H9 (cell line): ENCODE results near the gene KDM2B. TPM values are rescaled to one million over a fixed set of nuclear protein-coding genes. Genes with fewer than 3 reads are reported as not detected.

Source experiments
- DNase-seq: peaks from one replicate; pipeline ENCODE4 v3.0.0-alpha.2; 2017
- H2AFZ ChIP-seq: one replicate; pipeline ENCODE4 v1.6.1; 2013; ENCODE audit warnings: mild to moderate bottlenecking, low read length, control low read depth, moderate library complexity
- H2AK5ac ChIP-seq: 2 replicates; pipeline ENCODE4 v1.6.1; 2013; ENCODE audit warnings: low read length, control low read depth, mixed read lengths; ENCODE audit not compliant: insufficient read length
- H2BK120ac ChIP-seq: one replicate; pipeline ENCODE4 v1.6.1; 2013; ENCODE audit warnings: low read depth, mild to moderate bottlenecking, low read length, control low read depth, inconsistent platforms; ENCODE audit not compliant: poor library complexity, severe bottlenecking
- H2BK12ac ChIP-seq: 2 replicates; pipeline ENCODE4 v1.6.1; 2013; ENCODE audit warnings: low read length, control low read depth, mixed read lengths, low read depth; ENCODE audit not compliant: insufficient read length
- H2BK15ac ChIP-seq: 2 replicates; pipeline ENCODE4 v1.6.1; 2013; ENCODE audit warnings: low read depth, low read length, control low read depth
- H2BK20ac ChIP-seq: one replicate; pipeline ENCODE4 v1.6.1; 2013; ENCODE audit warnings: low read depth, mild to moderate bottlenecking, low read length, control low read depth, inconsistent platforms; ENCODE audit not compliant: poor library complexity, severe bottlenecking
- H2BK5ac ChIP-seq: 2 replicates; pipeline ENCODE4 v1.6.1; 2013; ENCODE audit warnings: low read length, control low read depth, mixed read lengths; ENCODE audit not compliant: insufficient read length
- H3K14ac ChIP-seq: 2 replicates; pipeline ENCODE4 v1.6.1; 2013; ENCODE audit warnings: low read length, control low read depth; ENCODE audit not compliant: insufficient read depth
- H3K18ac ChIP-seq: 2 replicates; pipeline ENCODE4 v1.6.1; 2013; ENCODE audit warnings: low read depth, mild to moderate bottlenecking, mixed read lengths, low read length, control low read depth; ENCODE audit not compliant: insufficient read length
- H3K23ac ChIP-seq: 2 replicates; pipeline ENCODE4 v1.6.1; 2013; ENCODE audit warnings: low read length, control low read depth, mixed read lengths, low read depth; ENCODE audit not compliant: insufficient read length
- H3K23me2 ChIP-seq: 2 replicates; pipeline ENCODE4 v1.6.1; 2013; ENCODE audit warnings: low read depth, mild to moderate bottlenecking, mixed read lengths, low read length, control low read depth; ENCODE audit not compliant: insufficient read length, poor library complexity, severe bottlenecking
- H3K27ac ChIP-seq: 2 replicates; pipeline ENCODE4 v1.5.1; 2013; ENCODE audit warnings: low read length, control low read depth, mixed read lengths, low read depth; ENCODE audit not compliant: insufficient read length
- H3K27me3 ChIP-seq: 2 replicates; pipeline ENCODE4 v1.6.1; 2013; ENCODE audit warnings: low read length, control low read depth, inconsistent platforms; ENCODE audit not compliant: insufficient read depth
- H3K4ac ChIP-seq: 2 replicates; pipeline ENCODE4 v1.6.1; 2013; ENCODE audit warnings: low read depth, mild to moderate bottlenecking, control low read depth, inconsistent platforms, low read length, moderate library complexity
- H3K4me1 ChIP-seq: 2 replicates; pipeline ENCODE4 v1.6.1; 2013; ENCODE audit warnings: low read length, control low read depth, inconsistent platforms; ENCODE audit not compliant: insufficient read depth
- H3K4me2 ChIP-seq: 2 replicates; pipeline ENCODE4 v1.6.1; 2013; ENCODE audit warnings: low read length, control low read depth, mixed read lengths; ENCODE audit not compliant: insufficient read length, insufficient read depth
- H3K56ac ChIP-seq: 2 replicates; pipeline ENCODE4 v1.6.1; 2013; ENCODE audit warnings: low read depth, mild to moderate bottlenecking, mixed read lengths, low read length, control low read depth; ENCODE audit not compliant: insufficient read length
- H3K79me1 ChIP-seq: 2 replicates; pipeline ENCODE4 v1.6.1; 2013; ENCODE audit warnings: low read depth, mild to moderate bottlenecking, moderate library complexity, low read length, control low read depth, inconsistent platforms; ENCODE audit not compliant: insufficient read depth, poor library complexity, severe bottlenecking
- H3K79me2 ChIP-seq: 2 replicates; pipeline ENCODE4 v1.6.1; 2013; ENCODE audit warnings: low read length, control low read depth, inconsistent platforms; ENCODE audit not compliant: insufficient read depth
- H3K9ac ChIP-seq: 2 replicates; pipeline ENCODE4 v1.6.1; 2013; ENCODE audit warnings: low read length, control low read depth, mixed read lengths; ENCODE audit not compliant: insufficient read length; ENCODE audit errors: extremely low read depth
- H3K9me3 ChIP-seq: one replicate; pipeline ENCODE4 v1.6.1; 2013; ENCODE audit warnings: low read depth, low read length, inconsistent platforms; ENCODE audit not compliant: control insufficient read depth
- H3T11ph ChIP-seq: one replicate; pipeline ENCODE4 v1.6.1; 2013; ENCODE audit warnings: mild to moderate bottlenecking, low read length, control low read depth, inconsistent platforms
- H4K20me1 ChIP-seq: one replicate; pipeline ENCODE4 v1.6.1; 2013; ENCODE audit not compliant: control insufficient read depth, insufficient read length, insufficient read depth
- H4K5ac ChIP-seq: 2 replicates; pipeline ENCODE4 v1.6.1; 2013; ENCODE audit warnings: low read depth, mild to moderate bottlenecking, mixed read lengths, low read length, control low read depth; ENCODE audit not compliant: insufficient read length
- H4K8ac ChIP-seq: replicated peaks from 2 replicates; pipeline ENCODE4 v1.6.1; 2013; ENCODE audit warnings: low read length, control low read depth, mixed read lengths, low read depth; ENCODE audit not compliant: insufficient read length
- H4K91ac ChIP-seq: 2 replicates; pipeline ENCODE4 v1.6.1; 2013; ENCODE audit warnings: low read depth, mild to moderate bottlenecking, moderate library complexity, mixed read lengths, low read length, control low read depth; ENCODE audit not compliant: insufficient read length
- H3K27ac Mint-ChIP-seq, 3 experiments: 2 replicates in 2 of 3; 3 replicates in 1 of 3; pipeline ENCODE4 v1.8.0; 2020 to 2021; ENCODE audit warnings: mixed read lengths in 3 of 3, mild to moderate bottlenecking in 1 of 3, moderate library complexity in 1 of 3
- H3K27me3 Mint-ChIP-seq: 2 replicates; pipeline ENCODE4 v1.8.0; 2021; ENCODE audit warnings: low read depth, mild to moderate bottlenecking, moderate library complexity, mixed read lengths
- H3K36me3 Mint-ChIP-seq, 3 experiments: 2 replicates in 2 of 3; 3 replicates in 1 of 3; pipeline ENCODE4 v1.8.0; 2020 to 2021; ENCODE audit warnings: low read depth in 3 of 3, mixed read lengths in 3 of 3; ENCODE audit not compliant: insufficient read depth in 1 of 3
- H3K4me1 Mint-ChIP-seq, 2 experiments: 2 replicates each; pipeline ENCODE4 v1.8.0; 2020; ENCODE audit warnings: mixed read lengths in 2 of 2
- H3K4me3 Mint-ChIP-seq, 2 experiments: 2 replicates in 1 of 2; 3 replicates in 1 of 2; pipeline ENCODE4 v1.8.0; 2020 to 2021; ENCODE audit warnings: mild to moderate bottlenecking in 2 of 2, mixed read lengths in 2 of 2, moderate library complexity in 1 of 2
- H3K9me3 Mint-ChIP-seq, 2 experiments: 2 replicates in 1 of 2; 3 replicates in 1 of 2; pipeline ENCODE4 v1.8.0; 2020; ENCODE audit warnings: mild to moderate bottlenecking in 2 of 2, mixed read lengths in 2 of 2, moderate library complexity in 1 of 2
- WGBS: extraction: QIAGEN DNeasy Blood & Tissue Kit; methylation state at CpG from one replicate; pipeline ENCODE4 v1.1.7; 2013; ENCODE audit warnings: missing lambda C conversion rate, low lambda C conversion rate, mixed read lengths; ENCODE audit not compliant: insufficient read length; ENCODE audit errors: extremely low coverage; 5-methylcytosine and 5-hydroxymethylcytosine counted together
- total RNA-seq: library from RNA; stranded (reverse); gene quantifications from 2 replicates; pipeline ENCODE4 v1.2.1, GENCODE V29; 2021
- TF ChIP-seq, protein P1 (sequence below): fragments of 200-600 bp; sonication (generic); conservative IDR thresholded peaks from 3 replicates; pipeline ENCODE4 v1.8.0; 2021; ENCODE audit warnings: antibody characterized with exemption, mild to moderate bottlenecking

Gene KDM2B
- total RNA-seq, 1 experiment from 2014 or later = 143 TPM

GRCh38 chr12:121417847-121418246, 163.0 kb downstream of the KDM2B start:
- H3K79me2 ChIP-seq = no peaks in the 10 kb centered on the region
- no peaks in the 10 kb centered on the region for H3K23me2 ChIP-seq
- no peaks in the 10 kb centered on the region for H3K4me1 Mint-ChIP-seq
- H3K18ac ChIP-seq = no peak overlapping the region
- H3K23ac ChIP-seq = no peak overlapping the region
- H3T11ph ChIP-seq = no peak overlapping the region
- H2AFZ ChIP-seq = no peak overlapping the region
- H3K27me3 ChIP-seq = no peaks in the 10 kb centered on the region
- H3K56ac ChIP-seq = no peak overlapping the region
- H3K9me3 ChIP-seq = no peaks in the 10 kb centered on the region
- H3K9me3 Mint-ChIP-seq = no peaks in the 10 kb centered on the region
- no peaks in the 10 kb centered on the region for H3K79me1 ChIP-seq
- H2BK15ac ChIP-seq = no peak overlapping the region
- no peak overlapping the region for H4K8ac ChIP-seq
- H3K4me2 ChIP-seq = no peak overlapping the region
- no peak overlapping the region for H2BK20ac ChIP-seq
- no peak overlapping the region for H2BK5ac ChIP-seq
- H3K4me1 ChIP-seq = no peaks in the 10 kb centered on the region
- no peak overlapping the region for H3K27ac Mint-ChIP-seq
- no CpG with 5 or more reads among the region's 6 CpGs for WGBS
- no peak overlapping the region for H3K9ac ChIP-seq
- H3K27ac ChIP-seq = no peak overlapping the region
- H2BK120ac ChIP-seq = no peak overlapping the region
- H4K20me1 ChIP-seq = no peaks in the 10 kb centered on the region
- no peak overlapping the region for H2BK12ac ChIP-seq
- H3K36me3 Mint-ChIP-seq = peaks cover 27 to 77% (median 55%) of the 10 kb centered on the region in 3 experiments
- TF ChIP-seq, protein P1, sequence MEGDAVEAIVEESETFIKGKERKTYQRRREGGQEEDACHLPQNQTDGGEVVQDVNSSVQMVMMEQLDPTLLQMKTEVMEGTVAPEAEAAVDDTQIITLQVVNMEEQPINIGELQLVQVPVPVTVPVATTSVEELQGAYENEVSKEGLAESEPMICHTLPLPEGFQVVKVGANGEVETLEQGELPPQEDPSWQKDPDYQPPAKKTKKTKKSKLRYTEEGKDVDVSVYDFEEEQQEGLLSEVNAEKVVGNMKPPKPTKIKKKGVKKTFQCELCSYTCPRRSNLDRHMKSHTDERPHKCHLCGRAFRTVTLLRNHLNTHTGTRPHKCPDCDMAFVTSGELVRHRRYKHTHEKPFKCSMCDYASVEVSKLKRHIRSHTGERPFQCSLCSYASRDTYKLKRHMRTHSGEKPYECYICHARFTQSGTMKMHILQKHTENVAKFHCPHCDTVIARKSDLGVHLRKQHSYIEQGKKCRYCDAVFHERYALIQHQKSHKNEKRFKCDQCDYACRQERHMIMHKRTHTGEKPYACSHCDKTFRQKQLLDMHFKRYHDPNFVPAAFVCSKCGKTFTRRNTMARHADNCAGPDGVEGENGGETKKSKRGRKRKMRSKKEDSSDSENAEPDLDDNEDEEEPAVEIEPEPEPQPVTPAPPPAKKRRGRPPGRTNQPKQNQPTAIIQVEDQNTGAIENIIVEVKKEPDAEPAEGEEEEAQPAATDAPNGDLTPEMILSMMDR = no peak
- no peaks in the 10 kb centered on the region for H3K27me3 Mint-ChIP-seq
- H4K91ac ChIP-seq = no peak overlapping the region
- no peak overlapping the region for H3K14ac ChIP-seq
- H3K4me3 Mint-ChIP-seq = no peak overlapping the region
- no peak for DNase-seq
- H2AK5ac ChIP-seq = no peak overlapping the region
- no peak overlapping the region for H3K4ac ChIP-seq
- H4K5ac ChIP-seq = no peak overlapping the region
